ENCODE measurements around the gene SUV39H1. TPM values are rescaled to one million over a fixed set of nuclear protein-coding genes. Genes with fewer than 3 reads are reported as not detected.

The SUV39H1 gene
- total RNA-seq, 2 donors from 2014 or later = 29.4 to 34.8 TPM

Other genes with a start within 250 kb of the SUV39H1 start
- gene SLC38A5, start 226.5 kb upstream of the SUV39H1 start, total RNA-seq = 10 to 100 TPM; 64.8 to 78.8 TPM
- gene FTSJ1, start 220.5 kb upstream of the SUV39H1 start, total RNA-seq = 10 to 100 TPM; 64.3 to 68.7 TPM
- 10 to 100 TPM; 19.4 to 20.3 TPM for gene PORCN, start 187.7 kb upstream of the SUV39H1 start, total RNA-seq
- gene EBP, start 174.9 kb upstream of the SUV39H1 start, total RNA-seq = 100 to 1,000 TPM; 112 to 113 TPM
- 10 to 100 TPM; 20.4 to 20.5 TPM for gene TBC1D25, start 157.0 kb upstream of the SUV39H1 start, total RNA-seq
- gene RBM3, start 122.2 kb upstream of the SUV39H1 start, total RNA-seq = 100 to 1,000 TPM; 183 to 225 TPM
- 10 to 100 TPM; 55.7 to 59.9 TPM for gene WDR13, start 99.2 kb upstream of the SUV39H1 start, total RNA-seq
- 10 to 100 TPM; 81.4 to 83.9 TPM for gene WAS, start 12.9 kb upstream of the SUV39H1 start, total RNA-seq
- gene GLOD5, start 65.0 kb downstream of the SUV39H1 start, total RNA-seq = not detected
- under 1 TPM; 0.22 to 0.35 TPM for gene GATA1, start 89.9 kb downstream of the SUV39H1 start, total RNA-seq
- 100 to 1,000 TPM; 109 to 143 TPM for gene HDAC6, start 105.3 kb downstream of the SUV39H1 start, total RNA-seq
- under 1 TPM in 1 of 2 donors, not detected in 1; 0.31 TPM for gene ERAS, start 129.8 kb downstream of the SUV39H1 start, total RNA-seq
- gene PCSK1N, start 138.9 kb downstream of the SUV39H1 start, total RNA-seq = 1 to 10 TPM; 1.9 to 2.8 TPM
- gene TIMM17B, start 201.0 kb downstream of the SUV39H1 start, total RNA-seq = 10 to 100 TPM; 73.6 to 90.1 TPM
- gene PQBP1, start 201.2 kb downstream of the SUV39H1 start, total RNA-seq = 100 to 1,000 TPM; 114 to 125 TPM
- gene SLC35A2, start 214.9 kb downstream of the SUV39H1 start, total RNA-seq = 10 to 100 TPM; 30.8 to 32.7 TPM
- gene PIM2, start 222.3 kb downstream of the SUV39H1 start, total RNA-seq = 100 to 1,000 TPM; 550 to 563 TPM